Ovary (tissue), 3 donors: Measurements from ENCODE around the gene DCAF6.

ENCODE experiments used
- CTCF ChIP-seq, 3 donors: fragments of 450-650 bp in 2 of 3; fragments of 200-600 bp in 1 of 3; IDR thresholded peaks; one replicate each; pipeline versions ENCODE4 v1.5.1 to v1.8.0; 2016 to 2022; ENCODE audit warnings: antibody characterized with exemption in 3 of 3, mild to moderate bottlenecking in 1 of 3
- POLR2A ChIP-seq: fragments of 450-650 bp; IDR thresholded peaks from one replicate; pipeline ENCODE4 v1.6.1; 2017; ENCODE audit warnings: antibody characterized with exemption, mild to moderate bottlenecking, moderate library complexity
- donor health status: DM: no; HTN: no; CAD: no.

- TF ChIP-seq CTCF (IDR thresholded peaks at IDR 0.05) (no peak), POLR2A (no peak)
Measured at GRCh38 chr1:167938080-167938636, 1.7 kb downstream of the DCAF6 start.
